Calu3 (cell line): ENCODE results near the gene TLE3. TPM values are rescaled to one million over a fixed set of nuclear protein-coding genes. Genes with fewer than 3 reads are reported as not detected.

Experiments used
- BruUV-seq: library from RNA; stranded (reverse); fragments of 400-500 nt; replicated peaks from 2 replicates; lab custom pipeline; 2021; lab: Mats Ljungman, UMichigan
- CTCF ChIA-PET: fragments of 300-600 bp; sonication (Branson Sonifier 250); formaldehyde crosslinking; loops from one replicate; lab custom pipeline; 2022; ENCODE audit warnings: antibody characterized with exemption; lab: Charles Lee
- DNase-seq: peaks from one replicate; pipeline ENCODE4 v3.0.0; 2022
- H3K27ac Mint-ChIP-seq: one replicate; pipeline ENCODE4 v1.8.0; 2022; ENCODE audit warnings: mixed read lengths; ENCODE audit not compliant: unreplicated experiment
- H3K27me3 Mint-ChIP-seq: one replicate; pipeline ENCODE4 v1.8.0; 2022; ENCODE audit warnings: mixed read lengths; ENCODE audit not compliant: unreplicated experiment
- H3K36me3 Mint-ChIP-seq: one replicate; pipeline ENCODE4 v1.8.0; 2022; ENCODE audit warnings: mild to moderate bottlenecking, moderate library complexity, mixed read lengths; ENCODE audit not compliant: insufficient read depth, unreplicated experiment
- H3K4me1 Mint-ChIP-seq: one replicate; pipeline ENCODE4 v1.8.0; 2022; ENCODE audit warnings: mild to moderate bottlenecking, low read depth, mixed read lengths; ENCODE audit not compliant: unreplicated experiment
- H3K4me3 Mint-ChIP-seq: one replicate; pipeline ENCODE4 v1.8.0; 2022; ENCODE audit warnings: mild to moderate bottlenecking, low read depth, moderate library complexity, mixed read lengths; ENCODE audit not compliant: unreplicated experiment
- H3K9me3 Mint-ChIP-seq: one replicate; pipeline ENCODE4 v1.8.0; 2022; ENCODE audit warnings: low read depth, mixed read lengths; ENCODE audit not compliant: unreplicated experiment
- intact Hi-C: fragments of 100-400 bp; cut with micrococcal nuclease; formaldehyde crosslinking; loops from one replicate; pipeline ENCODE4 v1.10.0; 2022; ENCODE audit not compliant: unreplicated experiment
- total RNA-seq: library from RNA; stranded (reverse); gene quantifications from 2 replicates; pipeline ENCODE4 v1.2.3, GENCODE V29; 2022
- TF ChIP-seq, protein P1 (sequence below): fragments of 200-600 bp; IDR thresholded peaks from one replicate; pipeline ENCODE4 v1.8.0; 2022; ENCODE audit warnings: antibody characterized with exemption; ENCODE audit not compliant: unreplicated experiment

Gene TLE3
- total RNA-seq, 1 experiment from 2014 or later: 54.8 TPM

- H3K27me3 Mint-ChIP-seq: no peaks in the 10 kb centered on the region
- no peaks in the 10 kb centered on the region for H3K9me3 Mint-ChIP-seq
- H3K27ac Mint-ChIP-seq: no peak overlapping the region
Observed at GRCh38 chr15:70055601-70056051, 42.1 kb downstream of the TLE3 start.

GRCh38 chr15:70054884-70055387 is 42.8 kb downstream of the TLE3 start:
- Mint-ChIP-seq H3K36me3 (peaks cover 37% of the 10 kb centered on the region), H3K4me3 (no peak overlapping the region), H3K27ac (no peak overlapping the region), H3K4me1 (no peaks in the 10 kb centered on the region), H3K9me3 (no peaks in the 10 kb centered on the region), H3K27me3 (no peaks in the 10 kb centered on the region)
- intact Hi-C loops: no loop called here
- no TSS peak for BruUV-seq
- CTCF ChIA-PET: interaction anchor here (0.6 kb wide), 1 partner anchor 239 kb away, joined by 3 read pairs; no protein-coding TSS in a partner anchor
- TF ChIP-seq, protein P1, sequence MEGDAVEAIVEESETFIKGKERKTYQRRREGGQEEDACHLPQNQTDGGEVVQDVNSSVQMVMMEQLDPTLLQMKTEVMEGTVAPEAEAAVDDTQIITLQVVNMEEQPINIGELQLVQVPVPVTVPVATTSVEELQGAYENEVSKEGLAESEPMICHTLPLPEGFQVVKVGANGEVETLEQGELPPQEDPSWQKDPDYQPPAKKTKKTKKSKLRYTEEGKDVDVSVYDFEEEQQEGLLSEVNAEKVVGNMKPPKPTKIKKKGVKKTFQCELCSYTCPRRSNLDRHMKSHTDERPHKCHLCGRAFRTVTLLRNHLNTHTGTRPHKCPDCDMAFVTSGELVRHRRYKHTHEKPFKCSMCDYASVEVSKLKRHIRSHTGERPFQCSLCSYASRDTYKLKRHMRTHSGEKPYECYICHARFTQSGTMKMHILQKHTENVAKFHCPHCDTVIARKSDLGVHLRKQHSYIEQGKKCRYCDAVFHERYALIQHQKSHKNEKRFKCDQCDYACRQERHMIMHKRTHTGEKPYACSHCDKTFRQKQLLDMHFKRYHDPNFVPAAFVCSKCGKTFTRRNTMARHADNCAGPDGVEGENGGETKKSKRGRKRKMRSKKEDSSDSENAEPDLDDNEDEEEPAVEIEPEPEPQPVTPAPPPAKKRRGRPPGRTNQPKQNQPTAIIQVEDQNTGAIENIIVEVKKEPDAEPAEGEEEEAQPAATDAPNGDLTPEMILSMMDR: no peak
- DNase-seq: no peak

More at GRCh38 chr15:70055601-70056051, 42.1 kb downstream of the TLE3 start:
- CTCF ChIA-PET: no interaction called here
- intact Hi-C loops: no loop called here
- BruUV-seq: no TSS peak
- no peak overlapping the region for H3K4me3 Mint-ChIP-seq
- TF ChIP-seq, protein P1: no peak
- DNase-seq: no peak
- H3K4me1 Mint-ChIP-seq: no peaks in the 10 kb centered on the region
- peaks cover 36% of the 10 kb centered on the region for H3K36me3 Mint-ChIP-seq

- no peaks in the 10 kb centered on the region for H3K4me1 Mint-ChIP-seq
- CTCF ChIA-PET: interaction anchor here (0.6 to 1.1 kb wide), 2 partner anchors 8 to 239 kb away, joined by 3 read pairs; no protein-coding TSS in a partner anchor
- intact Hi-C loops: no loop called here
Observed at GRCh38 chr15:70054366-70054765, 43.4 kb downstream of the TLE3 start.

DNA sequence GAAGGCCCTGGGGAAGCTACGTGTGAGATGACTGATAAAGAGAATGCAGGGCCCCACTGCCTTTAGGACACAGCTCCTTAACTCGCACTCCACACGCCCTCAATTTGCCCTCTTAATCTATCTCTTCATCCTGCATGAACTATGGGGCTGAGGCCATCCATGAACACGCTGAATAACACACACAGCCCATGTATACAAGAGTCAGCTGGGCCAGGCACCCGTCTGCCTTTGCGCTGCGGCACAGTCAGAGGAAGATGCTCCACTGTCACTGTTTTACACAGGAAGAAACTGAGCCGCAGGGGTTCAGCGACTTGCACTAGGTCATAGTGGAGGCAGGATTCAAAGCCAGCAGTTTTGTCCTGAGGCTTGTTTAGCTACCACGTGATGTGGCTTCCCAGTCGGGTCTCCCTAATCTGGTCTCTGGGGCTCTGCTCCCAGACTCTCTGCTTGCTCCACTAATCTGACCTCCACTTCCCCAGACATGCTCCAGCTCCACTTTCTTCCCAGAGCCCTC is 43.9 kb downstream of the TLE3 start:
- Mint-ChIP-seq H3K27me3 (no peaks in the 10 kb centered on the region), H3K9me3 (no peaks in the 10 kb centered on the region), H3K4me3 (no peak overlapping the region), H3K36me3 (peaks cover 41% of the 10 kb centered on the region), H3K4me1 (no peaks in the 10 kb centered on the region), H3K27ac (no peak overlapping the region)
- BruUV-seq: no TSS peak
- no peak for DNase-seq
- CTCF ChIA-PET: interaction anchor here (1.1 kb wide), 1 partner anchor 8 kb away, joined by 3 read pairs; no protein-coding TSS in a partner anchor
- TF ChIP-seq, protein P1: no peak
- intact Hi-C loops: no loop called here

More at GRCh38 chr15:70054366-70054765, 43.4 kb downstream of the TLE3 start:
- TF ChIP-seq, protein P1: no peak
- Mint-ChIP-seq H3K9me3 (no peaks in the 10 kb centered on the region), H3K27me3 (no peaks in the 10 kb centered on the region), H3K36me3 (peaks cover 40% of the 10 kb centered on the region), H3K4me3 (no peak overlapping the region), H3K27ac (no peak overlapping the region)
- no TSS peak for BruUV-seq
- DNase-seq: no peak
